Embryonic facial prominence (tissue), 1 donor: Measurements from ENCODE around the gene DCBLD1.
A peak's percentile ranks its signal among the peaks of the same experiment; 100 is the strongest.

Experiments used
- DNase-seq: peaks from one replicate; pipeline ENCODE4 v3.0.0-alpha.2; 2016; ENCODE audit errors: extremely low spot score

Gene DCBLD1

GRCh38 chr6:117469791-117470190 is 12.7 kb upstream of the DCBLD1 start:
- DNase-seq: no peak

- no peak for DNase-seq
Measured at GRCh38 chr6:117472667-117473066, 9.8 kb upstream of the DCBLD1 start.

- no peak for DNase-seq
Measured at GRCh38 chr6:117473401-117473800, 9.1 kb upstream of the DCBLD1 start.

GRCh38 chr6:117477988-117478852 is 4.3 kb upstream of the DCBLD1 start:
- DNase-seq: no peak

- no peak for DNase-seq
Measured at GRCh38 chr6:117478853-117479231, 3.6 kb upstream of the DCBLD1 start.

- no peak for DNase-seq
Measured at GRCh38 chr6:117480651-117481050, 1.8 kb upstream of the DCBLD1 start.

- no peak for DNase-seq
Measured at GRCh38 chr6:117481278-117481925, 1.1 kb upstream of the DCBLD1 start.

GRCh38 chr6:117481926-117482239 is 591 bp upstream of the DCBLD1 start:
- DNase-seq: no peak

- no peak for DNase-seq
Measured at GRCh38 chr6:117483004-117483644, 650 bp downstream of the DCBLD1 start.

- peak; percentile 34 for DNase-seq
Measured at GRCh38 chr6:117483645-117484016, 1.2 kb downstream of the DCBLD1 start.

- DNase-seq: no peak
Measured at GRCh38 chr6:117484052-117484646, 1.7 kb downstream of the DCBLD1 start.

GRCh38 chr6:117485433-117485832 is 3.0 kb downstream of the DCBLD1 start:
- DNase-seq: no peak

GRCh38 chr6:117487821-117488220 is 5.3 kb downstream of the DCBLD1 start:
- no peak for DNase-seq

- no peak for DNase-seq
Measured at GRCh38 chr6:117489003-117489402, 6.5 kb downstream of the DCBLD1 start.

- no peak for DNase-seq
Measured at GRCh38 chr6:117491916-117492315, 9.4 kb downstream of the DCBLD1 start.

GRCh38 chr6:117493470-117493869 is 11.0 kb downstream of the DCBLD1 start:
- DNase-seq: no peak

- no peak for DNase-seq
Measured at GRCh38 chr6:117494283-117494682, 11.8 kb downstream of the DCBLD1 start.

GRCh38 chr6:117494694-117495318 is 12.3 kb downstream of the DCBLD1 start:
- no peak for DNase-seq

- DNase-seq: no peak
Measured at GRCh38 chr6:117495425-117495824, 13.0 kb downstream of the DCBLD1 start.

GRCh38 chr6:117495869-117496268 is 13.4 kb downstream of the DCBLD1 start:
- no peak for DNase-seq

GRCh38 chr6:117496383-117496990 is 14.0 kb downstream of the DCBLD1 start:
- DNase-seq: no peak

GRCh38 chr6:117497237-117497636 is 14.8 kb downstream of the DCBLD1 start:
- no peak for DNase-seq
